Activated T-helper 9 cell treated with anti-CD3 and anti-CD28 coated beads, Interleukin-2, amount 50 U/mL, for 16 hours (primary cell): ENCODE results near the gene HNRNPUL1.

Experiments
- DNase-seq: peaks from one replicate; pipeline ENCODE4 v3.0.0-alpha.2; 2020; ENCODE audit warnings: low read depth

The HNRNPUL1 gene

GRCh38 chr19:41354343-41354953 lies 90.3 kb downstream of the HNRNPUL1 start:
- DNase-seq = no peak

GRCh38 chr19:41355035-41355434 lies 90.9 kb downstream of the HNRNPUL1 start:
- no peak for DNase-seq

- DNase-seq = no peak
Measured at GRCh38 chr19:41355802-41356201, 91.6 kb downstream of the HNRNPUL1 start.

GRCh38 chr19:41356984-41357739 lies 93.0 kb downstream of the HNRNPUL1 start:
- DNase-seq = no peak
